Neural progenitor cell (in vitro differentiated cells): Measurements from ENCODE around the gene MT1H. TPM values are rescaled to one million over a fixed set of nuclear protein-coding genes. Genes with fewer than 3 reads are reported as not detected.

ENCODE experiments used
- DNase-seq: peaks from one replicate; pipeline ENCODE4 v3.0.0-alpha.2; 2016; ENCODE audit warnings: low spot score
- H2AFZ ChIP-seq: fragments of 200-600 bp; sonication (generic); replicated peaks from 2 replicates; pipeline ENCODE4 v1.6.1; 2016; ENCODE audit warnings: antibody characterized with exemption
- H3F3A ChIP-seq: fragments of 200-600 bp; sonication (generic); 2 replicates; pipeline ENCODE4 v1.6.1; 2016; ENCODE audit warnings: antibody characterized with exemption, low read depth
- H3K27ac ChIP-seq: fragments of 200-600 bp; sonication (generic); 2 replicates; pipeline ENCODE4 v1.5.1; 2016; ENCODE audit warnings: mild to moderate bottlenecking
- H3K27me3 ChIP-seq: fragments of 200-600 bp; sonication (generic); 2 replicates; pipeline ENCODE4 v1.6.1; 2016; ENCODE audit warnings: mild to moderate bottlenecking, moderate library complexity
- H3K36me3 ChIP-seq: fragments of 200-600 bp; sonication (generic); 2 replicates; pipeline ENCODE4 v1.5.1; 2016
- H3K4me1 ChIP-seq: fragments of 200-600 bp; sonication (generic); 2 replicates; pipeline ENCODE4 v1.6.1; 2016; ENCODE audit warnings: mixed run types
- H3K4me2 ChIP-seq: fragments of 200-600 bp; sonication (generic); 2 replicates; pipeline ENCODE4 v1.6.1; 2016
- H3K4me3 ChIP-seq: fragments of 200-600 bp; sonication (generic); 2 replicates; pipeline ENCODE4 v1.5.1; 2016
- H3K79me2 ChIP-seq: fragments of 200-600 bp; sonication (generic); 2 replicates; pipeline ENCODE4 v1.6.1; 2016; ENCODE audit warnings: low read depth
- H3K9ac ChIP-seq: fragments of 200-600 bp; sonication (generic); 2 replicates; pipeline ENCODE4 v1.6.1; 2016
- H3K9me3 ChIP-seq: fragments of 200-600 bp; sonication (generic); 2 replicates; pipeline ENCODE4 v1.5.1; 2016; ENCODE audit warnings: low read depth
- H4K20me1 ChIP-seq: fragments of 200-600 bp; sonication (generic); 2 replicates; pipeline ENCODE4 v1.6.1; 2016; ENCODE audit warnings: low read depth
- H3K27ac Mint-ChIP-seq: 3 replicates; pipeline ENCODE4 v1.8.0; 2021; ENCODE audit warnings: mixed read lengths
- H3K27me3 Mint-ChIP-seq: 2 replicates; pipeline ENCODE4 v1.8.0; 2022; ENCODE audit warnings: low read depth, mild to moderate bottlenecking, inconsistent platforms, moderate library complexity, mixed read lengths; ENCODE audit not compliant: insufficient read depth
- H3K36me3 Mint-ChIP-seq: 3 replicates; pipeline ENCODE4 v1.8.0; 2021; ENCODE audit warnings: mixed read lengths
- H3K4me1 Mint-ChIP-seq: 3 replicates; pipeline ENCODE4 v1.8.0; 2021; ENCODE audit warnings: mixed read lengths
- H3K4me3 Mint-ChIP-seq: 3 replicates; pipeline ENCODE4 v1.8.0; 2021; ENCODE audit warnings: mild to moderate bottlenecking, moderate library complexity, mixed read lengths
- H3K9me3 Mint-ChIP-seq: 3 replicates; pipeline ENCODE4 v1.8.0; 2020; ENCODE audit warnings: mixed read lengths
- CTCF ChIP-seq: fragments of 200-600 bp; sonication (generic); IDR thresholded peaks from 2 replicates; pipeline ENCODE4 v1.5.1; 2017; ENCODE audit warnings: antibody characterized with exemption, mild to moderate bottlenecking
- EZH2 ChIP-seq: fragments of 200-600 bp; sonication (generic); IDR thresholded peaks from 2 replicates; pipeline ENCODE4 v1.6.1; 2017; ENCODE audit warnings: antibody characterized with exemption, mild to moderate bottlenecking, moderate library complexity
- EZH2phosphoT487 ChIP-seq: fragments of 200-600 bp; sonication (generic); IDR thresholded peaks from 2 replicates; pipeline ENCODE4 v1.6.1; 2017; ENCODE audit warnings: antibody characterized with exemption
- total RNA-seq: library from RNA; depleted of rRNA; stranded (reverse); fragments of >200 nt; gene quantifications from 2 replicates; pipeline ENCODE4 v1.2.3, GENCODE V29; 2015; ENCODE audit warnings: low replicate concordance

Gene MT1H
- total RNA-seq, 1 donor from 2014 or later: not detected

DNA sequence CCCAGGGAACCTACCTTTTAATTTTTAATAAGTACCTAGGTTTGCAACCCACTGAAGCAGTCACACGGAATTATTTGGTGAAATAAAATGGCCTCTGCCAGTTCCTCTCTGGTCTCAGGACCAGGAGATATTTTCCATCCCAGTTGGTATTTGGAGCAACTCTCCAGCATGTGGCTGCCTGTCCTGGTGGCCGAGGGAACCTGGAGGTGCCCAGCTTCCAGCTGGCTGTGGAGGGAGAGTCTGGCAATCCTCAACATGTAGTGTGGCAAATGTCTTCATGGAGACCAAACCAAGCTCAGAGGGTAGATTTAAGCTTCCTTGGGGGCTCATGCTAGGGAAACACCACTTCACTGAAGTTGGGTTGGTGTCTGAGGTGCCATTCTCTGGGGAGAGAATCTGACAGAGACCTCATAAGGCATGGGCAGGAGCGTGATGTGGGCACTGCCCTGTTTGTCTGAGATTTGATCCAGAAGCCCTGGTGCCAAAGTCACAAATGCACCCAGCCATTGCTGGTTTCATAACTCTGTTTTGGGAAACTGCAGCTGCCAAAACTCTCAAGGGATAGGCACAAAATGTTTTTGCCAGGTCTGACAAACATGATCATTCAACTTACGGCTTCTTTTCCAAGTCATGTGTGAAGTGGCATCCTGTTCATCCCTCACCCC is 15.4 kb downstream of the MT1H start:
- H3K79me2 ChIP-seq: no peaks in the 10 kb centered on the region
- no peak overlapping the region for H3K4me3 ChIP-seq
- no peak overlapping the region for H3K9ac ChIP-seq
- H3K9me3 ChIP-seq: no peaks in the 10 kb centered on the region
- peaks cover 48% of the 10 kb centered on the region for H3K27me3 ChIP-seq
- H4K20me1 ChIP-seq: no peaks in the 10 kb centered on the region
- no peak for TF ChIP-seq EZH2
- no peak for TF ChIP-seq EZH2phosphoT487
- no peak for TF ChIP-seq CTCF
- no peak overlapping the region for H2AFZ ChIP-seq
- H3K4me3 Mint-ChIP-seq: no peak overlapping the region
- H3K36me3 Mint-ChIP-seq: peaks cover 3% of the 10 kb centered on the region
- DNase-seq: no peak
- H3K36me3 ChIP-seq: no peaks in the 10 kb centered on the region
- H3F3A ChIP-seq: peaks cover 5% of the 10 kb centered on the region
- H3K27me3 Mint-ChIP-seq: peaks cover 20% of the 10 kb centered on the region
- H3K4me2 ChIP-seq: no peak overlapping the region
- H3K27ac ChIP-seq: no peak overlapping the region
- H3K27ac Mint-ChIP-seq: no peak overlapping the region
- peaks cover 14% of the 10 kb centered on the region for H3K9me3 Mint-ChIP-seq
- H3K4me1 Mint-ChIP-seq: peaks cover 24% of the 10 kb centered on the region
- peaks cover 5% of the 10 kb centered on the region for H3K4me1 ChIP-seq

DNA sequence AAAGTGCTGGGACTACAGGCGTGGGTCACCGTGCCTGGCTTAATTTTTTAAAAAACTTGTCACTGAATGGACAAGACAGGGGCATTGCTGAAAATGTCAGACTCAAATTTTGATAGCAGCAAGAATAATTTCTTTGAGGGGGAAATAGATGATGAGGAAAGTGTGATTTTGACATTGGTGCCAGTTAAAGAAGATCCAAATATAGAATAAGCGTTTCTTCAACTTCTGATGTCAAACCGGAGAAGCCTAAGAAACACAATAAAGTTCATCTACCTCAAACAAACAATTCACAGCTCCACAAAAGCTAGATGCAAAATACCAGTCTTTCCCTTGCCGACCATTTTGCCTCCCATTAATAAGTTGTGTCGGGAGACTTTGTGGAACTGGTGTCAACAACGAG is 17.1 kb downstream of the MT1H start:
- Mint-ChIP-seq H3K4me1 (peaks cover 12% of the 10 kb centered on the region), H3K27me3 (peaks cover 23% of the 10 kb centered on the region), H3K4me3 (no peak overlapping the region), H3K36me3 (peaks cover 3% of the 10 kb centered on the region), H3K27ac (no peak overlapping the region), H3K9me3 (peaks cover 16% of the 10 kb centered on the region)
- Histone ChIP-seq H3K4me1 (peaks cover 5% of the 10 kb centered on the region), H3K9ac (no peak overlapping the region), H3K27ac (no peak overlapping the region), H3K36me3 (no peaks in the 10 kb centered on the region), H4K20me1 (no peaks in the 10 kb centered on the region), H3K4me3 (no peak overlapping the region), H3K27me3 (peaks cover 31% of the 10 kb centered on the region), H3K79me2 (no peaks in the 10 kb centered on the region), H3K4me2 (no peak overlapping the region), H3K9me3 (no peaks in the 10 kb centered on the region), H3F3A (no peaks in the 10 kb centered on the region), H2AFZ (no peak overlapping the region)
- TF ChIP-seq EZH2 (no peak), CTCF (no peak), EZH2phosphoT487 (no peak)
- DNase-seq: no peak

GRCh38 chr16:56688762-56689161 is 19.1 kb downstream of the MT1H start:
- Mint-ChIP-seq H3K4me3 (no peak overlapping the region), H3K27me3 (peaks cover 20% of the 10 kb centered on the region), H3K4me1 (peaks cover 2% of the 10 kb centered on the region), H3K27ac (no peak overlapping the region), H3K9me3 (peaks cover 16% of the 10 kb centered on the region), H3K36me3 (peaks cover 3% of the 10 kb centered on the region)
- Histone ChIP-seq H3K4me1 (no peaks in the 10 kb centered on the region), H3K79me2 (no peaks in the 10 kb centered on the region), H3K4me2 (no peak overlapping the region), H3K27ac (no peak overlapping the region), H2AFZ (no peak overlapping the region), H4K20me1 (no peaks in the 10 kb centered on the region), H3K4me3 (no peak overlapping the region), H3K27me3 (peaks cover 11% of the 10 kb centered on the region), H3F3A (no peaks in the 10 kb centered on the region), H3K9me3 (no peaks in the 10 kb centered on the region), H3K36me3 (no peaks in the 10 kb centered on the region), H3K9ac (no peak overlapping the region)
- no peak for TF ChIP-seq CTCF
- TF ChIP-seq EZH2: no peak
- TF ChIP-seq EZH2phosphoT487: no peak
- DNase-seq: no peak
